NCI-H748 (cell line): Measurements from ENCODE around the gene GABRB2.
"Not testable (repeated sequence)": the region's sequence is repeated elsewhere in the genome, so short reads cannot be mapped to it uniquely, and the experiment has no call there.

ENCODE experiments used
- DNase-seq: peaks from one replicate; lab custom pipeline; 2025; ENCODE audit not compliant: unreplicated experiment; lab: John Stamatoyannopoulos, UW

Gene GABRB2

DNA sequence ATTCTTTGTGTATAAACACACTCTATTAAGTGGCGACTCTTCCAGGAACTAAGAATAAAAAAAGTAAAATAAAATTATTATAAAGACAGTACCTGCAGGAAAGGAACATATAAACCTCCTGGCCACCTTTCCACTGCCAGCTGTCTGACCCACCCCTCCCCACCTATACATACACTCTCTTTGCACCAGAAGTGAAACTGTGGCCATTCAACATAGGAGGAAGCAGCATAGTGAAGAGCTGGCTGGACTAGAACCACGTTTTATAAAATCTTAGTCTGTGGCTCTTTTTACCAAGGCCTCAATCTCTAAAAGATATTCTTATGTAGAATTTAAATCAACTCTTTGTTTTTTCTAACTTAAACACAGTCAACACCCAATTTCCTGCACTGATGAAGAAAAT lies 289.6 kb downstream of the GABRB2 start:
- DNase-seq, result no peak

DNA sequence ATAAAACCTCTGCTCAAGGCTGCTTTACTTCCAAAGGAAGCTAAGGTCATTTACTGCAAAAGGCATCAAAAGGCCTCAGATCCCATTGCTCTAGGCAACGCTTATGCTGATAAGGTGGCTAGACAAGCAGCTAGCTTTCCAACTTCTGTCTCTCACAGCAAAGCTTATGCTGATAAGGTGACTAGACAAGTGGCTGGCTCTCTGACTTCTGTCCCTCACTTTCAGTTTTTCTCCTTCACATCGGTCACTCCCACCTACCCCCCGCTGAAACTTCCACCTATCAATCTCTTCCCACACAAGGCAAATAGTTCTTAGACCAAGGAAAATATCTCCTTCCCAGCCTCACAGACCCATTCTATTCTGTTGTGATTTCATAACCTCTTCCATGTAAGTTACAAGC lies 293.6 kb downstream of the GABRB2 start:
- not testable (repeated sequence) for DNase-seq

DNA sequence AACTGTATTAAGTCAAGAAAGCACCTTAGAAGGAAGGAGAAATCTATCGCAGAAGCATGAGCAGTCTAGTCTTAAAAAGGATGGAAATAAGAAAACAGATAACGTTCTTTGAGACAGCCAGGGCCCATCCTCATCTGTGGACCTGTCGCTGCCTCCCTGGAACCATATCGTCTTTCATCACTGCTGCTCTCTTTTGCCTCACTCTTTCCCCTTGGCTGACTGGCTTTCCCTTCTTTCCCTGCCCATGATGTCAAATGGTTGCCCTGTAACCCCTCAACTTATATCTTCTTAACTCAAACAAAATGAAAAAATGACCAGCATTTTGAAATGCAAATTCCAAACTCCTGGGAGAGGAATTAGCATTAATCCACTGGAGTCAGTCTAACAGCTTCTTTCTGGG lies 299.8 kb downstream of the GABRB2 start:
- no peak for DNase-seq

DNA sequence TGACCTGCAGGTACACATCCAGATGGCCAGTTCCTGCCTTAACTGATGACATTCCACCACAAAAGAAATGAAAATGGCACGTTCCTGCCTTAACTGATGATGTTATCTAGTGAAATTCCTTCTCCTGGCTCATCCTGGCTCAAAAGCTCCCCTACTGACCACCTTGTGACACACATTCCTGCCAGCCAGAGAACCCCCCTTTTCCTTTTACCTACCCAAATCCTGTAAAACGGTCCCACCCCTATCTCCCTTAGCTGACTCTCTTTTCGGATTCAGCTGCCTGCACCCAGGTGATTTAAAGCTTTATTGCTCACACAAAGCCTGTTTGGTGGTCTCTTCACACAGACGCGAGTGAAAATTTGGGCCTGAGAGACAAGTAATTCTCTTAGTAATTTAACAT lies 300.7 kb downstream of the GABRB2 start:
- DNase-seq, result not testable (repeated sequence)
